NT2/D1 (cell line): ENCODE results near the gene FMN1.

ENCODE experiments used
- DNase-seq: peaks from one replicate; pipeline ENCODE4 v3.0.0-alpha.2; 2011; ENCODE audit warnings: low read depth, low spot score
- H3K27me3 ChIP-seq: 2 replicates; pipeline ENCODE4 v1.6.0; 2011; ENCODE audit warnings: mild to moderate bottlenecking; ENCODE audit not compliant: insufficient read length, insufficient read depth
- H3K36me3 ChIP-seq: 2 replicates; pipeline ENCODE4 v1.6.1; 2011; ENCODE audit warnings: mild to moderate bottlenecking, low read length, mixed read lengths; ENCODE audit not compliant: insufficient read depth, insufficient read length
- H3K4me1 ChIP-seq: 2 replicates; pipeline ENCODE4 v1.5.1; 2011; ENCODE audit not compliant: insufficient read depth, insufficient read length
- H3K4me3 ChIP-seq: 2 replicates; pipeline ENCODE4 v1.5.1; 2011; ENCODE audit warnings: low read depth; ENCODE audit not compliant: insufficient read length
- H3K9ac ChIP-seq: 2 replicates; pipeline ENCODE4 v1.6.0; 2011; ENCODE audit warnings: low read depth; ENCODE audit not compliant: insufficient read length
- H3K9me3 ChIP-seq: 2 replicates; pipeline ENCODE4 v1.5.1; 2011; ENCODE audit warnings: mild to moderate bottlenecking, low read length; ENCODE audit not compliant: insufficient read depth
- SUZ12 ChIP-seq: IDR thresholded peaks from 2 replicates; pipeline ENCODE4 v1.6.1; 2011; ENCODE audit not compliant: insufficient read length, insufficient read depth; ENCODE audit errors: extremely low read depth
- YY1 ChIP-seq: IDR thresholded peaks from 2 replicates; pipeline ENCODE4 v1.6.1; 2011; ENCODE audit not compliant: insufficient read length, insufficient read depth
- ZNF274 ChIP-seq: IDR thresholded peaks from 2 replicates; pipeline ENCODE4 v1.6.1; 2011; ENCODE audit warnings: mild to moderate bottlenecking, low read depth, low read length

FMN1 gene

DNA sequence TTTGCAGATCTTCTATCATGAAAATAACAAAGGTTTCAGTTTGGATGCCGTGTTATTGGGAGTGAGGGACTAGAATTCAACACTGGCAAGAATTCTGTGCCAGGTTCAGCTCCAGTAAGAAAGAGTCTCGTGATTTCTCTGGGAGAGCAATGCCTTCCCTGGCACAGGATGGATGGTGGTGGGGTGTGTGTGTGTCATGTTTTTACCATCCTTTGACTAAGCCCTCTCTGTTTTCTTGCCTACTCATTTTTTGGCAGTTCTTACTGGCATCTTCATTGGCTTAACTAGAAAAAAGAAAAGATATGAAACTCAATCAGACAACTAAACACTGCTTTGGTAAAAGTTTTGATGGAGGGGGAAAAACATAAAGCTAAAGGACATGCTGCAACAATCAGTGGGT lies 86.6 kb downstream of the FMN1 start:
- H3K36me3 ChIP-seq: no peaks in the 10 kb centered on the region
- TF ChIP-seq ZNF274 (no peak), YY1 (no peak), SUZ12 (no peak)
- no peak overlapping the region for H3K9ac ChIP-seq
- H3K4me1 ChIP-seq: no peaks in the 10 kb centered on the region
- H3K27me3 ChIP-seq: no peaks in the 10 kb centered on the region
- no peak overlapping the region for H3K4me3 ChIP-seq
- no peaks in the 10 kb centered on the region for H3K9me3 ChIP-seq
- no peak for DNase-seq

- Histone ChIP-seq H3K9ac (no peak overlapping the region), H3K36me3 (no peaks in the 10 kb centered on the region), H3K9me3 (no peaks in the 10 kb centered on the region), H3K4me1 (no peaks in the 10 kb centered on the region), H3K27me3 (no peaks in the 10 kb centered on the region), H3K4me3 (no peak overlapping the region)
- TF ChIP-seq SUZ12 (no peak), YY1 (no peak), ZNF274 (no peak)
- DNase-seq: no peak
These were observed 90.3 kb downstream of the FMN1 start for GRCh38 chr15:33104212-33104611.

- no peaks in the 10 kb centered on the region for H3K36me3 ChIP-seq
- DNase-seq: no peak
- no peak overlapping the region for H3K9ac ChIP-seq
- no peak overlapping the region for H3K4me3 ChIP-seq
- no peaks in the 10 kb centered on the region for H3K9me3 ChIP-seq
- no peak for TF ChIP-seq SUZ12
- no peaks in the 10 kb centered on the region for H3K27me3 ChIP-seq
- H3K4me1 ChIP-seq: no peaks in the 10 kb centered on the region
These were observed 93.5 kb downstream of the FMN1 start for GRCh38 chr15:33101036-33101435.

- Histone ChIP-seq H3K9me3 (no peaks in the 10 kb centered on the region), H3K9ac (no peak overlapping the region), H3K4me3 (no peak overlapping the region), H3K36me3 (no peaks in the 10 kb centered on the region), H3K27me3 (no peaks in the 10 kb centered on the region), H3K4me1 (no peaks in the 10 kb centered on the region)
- DNase-seq: no peak
- no peak for TF ChIP-seq SUZ12
- TF ChIP-seq ZNF274: no peak
- TF ChIP-seq YY1: no peak
These were observed 94.2 kb downstream of the FMN1 start for GRCh38 chr15:33100314-33100713.

- Histone ChIP-seq H3K36me3 (no peaks in the 10 kb centered on the region), H3K4me3 (no peak overlapping the region), H3K4me1 (no peaks in the 10 kb centered on the region), H3K9ac (no peak overlapping the region), H3K9me3 (no peaks in the 10 kb centered on the region), H3K27me3 (no peaks in the 10 kb centered on the region)
- TF ChIP-seq SUZ12 (no peak), ZNF274 (no peak), YY1 (no peak)
- DNase-seq: no peak
These were observed 94.8 kb downstream of the FMN1 start for GRCh38 chr15:33099739-33100138.

DNA sequence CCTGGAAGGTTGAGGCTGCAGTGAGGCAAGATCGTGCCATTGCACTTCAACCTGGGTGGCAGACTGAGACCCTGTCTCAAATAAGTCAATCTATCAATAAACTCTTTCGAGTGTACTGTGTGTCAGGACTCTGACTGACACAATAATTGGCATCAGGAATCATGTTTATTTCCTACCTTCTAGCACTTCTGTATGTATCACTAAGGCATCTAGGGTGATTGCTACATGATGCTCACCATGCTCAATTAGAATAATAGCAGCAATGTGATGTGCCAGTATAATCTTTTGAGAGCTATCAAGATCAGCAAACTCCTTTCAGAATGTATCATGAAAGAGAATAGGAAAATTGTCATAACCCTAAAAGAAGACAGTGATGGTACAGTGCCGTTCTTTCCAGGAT lies 95.3 kb downstream of the FMN1 start:
- no peak for DNase-seq
- H3K9ac ChIP-seq: no peak overlapping the region
- no peaks in the 10 kb centered on the region for H3K27me3 ChIP-seq
- H3K4me3 ChIP-seq: no peak overlapping the region
- H3K36me3 ChIP-seq: no peaks in the 10 kb centered on the region
- TF ChIP-seq YY1 (no peak), SUZ12 (no peak), ZNF274 (no peak)
- H3K9me3 ChIP-seq: no peaks in the 10 kb centered on the region
- H3K4me1 ChIP-seq: no peaks in the 10 kb centered on the region

GRCh38 chr15:33098094-33099058 lies 96.1 kb downstream of the FMN1 start:
- no peak overlapping the region for H3K9ac ChIP-seq
- TF ChIP-seq YY1: no peak
- no peak for TF ChIP-seq SUZ12
- TF ChIP-seq ZNF274: no peak
- no peaks in the 10 kb centered on the region for H3K4me1 ChIP-seq

More at GRCh38 chr15:33098094-33099058, 96.1 kb downstream of the FMN1 start:
- Histone ChIP-seq H3K9me3 (no peaks in the 10 kb centered on the region), H3K27me3 (no peaks in the 10 kb centered on the region), H3K36me3 (no peaks in the 10 kb centered on the region), H3K4me3 (no peak overlapping the region)
- DNase-seq: no peak
